Measurements from ENCODE around the gene CCDC80.

The CCDC80 gene, protein sequence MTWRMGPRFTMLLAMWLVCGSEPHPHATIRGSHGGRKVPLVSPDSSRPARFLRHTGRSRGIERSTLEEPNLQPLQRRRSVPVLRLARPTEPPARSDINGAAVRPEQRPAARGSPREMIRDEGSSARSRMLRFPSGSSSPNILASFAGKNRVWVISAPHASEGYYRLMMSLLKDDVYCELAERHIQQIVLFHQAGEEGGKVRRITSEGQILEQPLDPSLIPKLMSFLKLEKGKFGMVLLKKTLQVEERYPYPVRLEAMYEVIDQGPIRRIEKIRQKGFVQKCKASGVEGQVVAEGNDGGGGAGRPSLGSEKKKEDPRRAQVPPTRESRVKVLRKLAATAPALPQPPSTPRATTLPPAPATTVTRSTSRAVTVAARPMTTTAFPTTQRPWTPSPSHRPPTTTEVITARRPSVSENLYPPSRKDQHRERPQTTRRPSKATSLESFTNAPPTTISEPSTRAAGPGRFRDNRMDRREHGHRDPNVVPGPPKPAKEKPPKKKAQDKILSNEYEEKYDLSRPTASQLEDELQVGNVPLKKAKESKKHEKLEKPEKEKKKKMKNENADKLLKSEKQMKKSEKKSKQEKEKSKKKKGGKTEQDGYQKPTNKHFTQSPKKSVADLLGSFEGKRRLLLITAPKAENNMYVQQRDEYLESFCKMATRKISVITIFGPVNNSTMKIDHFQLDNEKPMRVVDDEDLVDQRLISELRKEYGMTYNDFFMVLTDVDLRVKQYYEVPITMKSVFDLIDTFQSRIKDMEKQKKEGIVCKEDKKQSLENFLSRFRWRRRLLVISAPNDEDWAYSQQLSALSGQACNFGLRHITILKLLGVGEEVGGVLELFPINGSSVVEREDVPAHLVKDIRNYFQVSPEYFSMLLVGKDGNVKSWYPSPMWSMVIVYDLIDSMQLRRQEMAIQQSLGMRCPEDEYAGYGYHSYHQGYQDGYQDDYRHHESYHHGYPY

DNA sequence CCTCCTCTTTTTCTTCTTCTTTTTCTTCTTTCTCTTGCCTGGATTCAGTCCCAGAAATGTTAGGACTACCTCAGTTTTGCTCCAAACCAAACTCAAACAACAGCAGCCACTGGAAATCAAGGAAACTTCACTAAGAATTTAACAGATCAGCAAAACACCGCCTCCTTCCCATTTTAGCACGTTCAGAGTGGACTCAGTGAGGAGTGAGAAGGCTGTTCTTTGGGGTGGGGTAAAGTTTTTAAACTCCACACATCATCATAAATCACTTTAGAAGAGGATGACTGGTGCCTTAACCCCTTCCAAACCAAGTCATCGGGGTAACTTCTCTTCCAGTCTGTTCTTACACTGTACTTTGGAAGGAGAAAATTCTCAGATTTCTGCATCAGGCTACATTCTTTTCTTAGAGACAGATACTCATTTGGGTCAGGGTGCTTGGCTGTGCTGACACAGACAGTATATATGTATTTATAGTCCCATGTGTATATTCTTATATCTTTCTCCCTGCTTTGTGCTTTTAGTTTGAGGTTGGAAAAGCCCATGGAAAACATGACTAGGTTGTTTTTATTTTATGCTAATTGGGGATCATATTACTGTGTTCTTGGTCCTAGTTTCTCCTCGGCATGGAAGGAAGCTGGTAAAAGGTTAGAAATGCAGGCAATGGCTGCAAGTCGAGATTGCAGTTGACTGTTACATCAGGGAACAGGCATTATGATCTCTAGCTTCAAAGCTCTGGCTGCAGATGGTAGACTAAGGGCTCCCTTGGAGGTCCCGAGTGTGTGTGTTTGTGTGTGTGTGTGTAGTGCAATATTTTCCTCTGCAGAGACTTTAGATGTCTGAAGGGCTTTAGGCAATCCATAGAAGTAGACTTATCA is at the start of gene CCDC80:
TSS of gene CCDC80 (minus strand) at position 214 of the 872 bp plus-strand sequence. CDS start 1,238 bp downstream, outside the sequence.
- DNase-seq = peak in 1 of 2 experiments; percentile 50

DNA sequence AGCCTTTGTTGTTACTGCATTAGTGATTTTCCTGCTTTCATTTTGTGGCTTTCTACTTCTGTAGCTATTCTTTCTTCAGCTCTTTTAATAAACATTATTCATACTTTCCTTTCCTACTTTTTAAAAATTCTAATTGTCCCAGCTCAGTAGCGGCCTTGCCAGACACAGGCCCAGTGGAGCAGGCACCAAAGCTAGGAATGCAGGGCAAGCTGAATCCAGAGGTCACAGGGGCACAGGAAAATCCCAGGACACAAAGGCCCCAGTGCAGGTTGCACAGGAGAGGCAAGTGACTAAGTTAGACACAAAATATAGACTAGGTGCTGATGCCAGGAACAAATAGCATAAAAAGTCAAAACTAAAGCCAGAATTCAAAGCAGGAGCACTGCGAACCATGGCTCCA is 49.0 kb upstream of the CCDC80 start:
- DNase-seq = no peak

DNA sequence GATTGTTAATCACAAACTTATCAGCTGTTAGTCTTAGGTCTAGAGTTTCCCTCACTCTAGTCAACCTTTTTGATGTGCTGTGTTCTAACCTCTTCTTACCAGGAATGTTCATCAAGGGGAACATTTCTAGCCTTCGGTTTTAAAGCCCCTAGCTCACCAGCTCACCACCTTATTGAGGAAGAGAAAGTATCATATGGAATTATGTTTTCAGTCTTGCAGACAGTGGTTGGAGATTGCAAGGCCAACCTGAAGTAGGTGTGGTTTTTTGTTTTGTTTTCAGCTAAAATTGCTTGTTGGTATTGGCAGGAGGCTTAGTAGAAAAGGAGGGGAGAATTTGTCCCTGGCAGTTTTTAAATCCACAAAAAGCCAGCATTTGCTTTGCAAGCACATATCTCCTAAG is 48.4 kb upstream of the CCDC80 start:
- DNase-seq = no peak

DNA sequence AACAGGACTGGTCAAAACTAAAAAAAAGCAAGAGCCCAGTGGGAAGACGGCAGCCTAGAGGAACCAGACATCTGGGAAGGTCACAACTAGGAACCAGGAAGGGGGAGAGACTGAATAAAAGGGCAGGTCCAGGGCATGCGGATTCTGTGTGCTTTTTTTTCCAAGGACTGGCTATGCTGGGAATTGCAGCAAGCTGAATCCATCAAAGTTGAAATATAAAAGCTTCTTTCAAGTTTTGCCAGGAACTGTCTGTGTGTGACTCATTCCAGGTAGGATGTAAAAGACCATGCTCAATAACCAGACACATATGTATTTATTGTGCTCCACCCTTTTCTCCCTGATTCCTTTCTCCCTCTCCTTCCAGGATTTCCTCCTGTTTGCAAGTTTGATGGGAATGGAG is 47.9 kb upstream of the CCDC80 start:
- no peak for DNase-seq

DNA sequence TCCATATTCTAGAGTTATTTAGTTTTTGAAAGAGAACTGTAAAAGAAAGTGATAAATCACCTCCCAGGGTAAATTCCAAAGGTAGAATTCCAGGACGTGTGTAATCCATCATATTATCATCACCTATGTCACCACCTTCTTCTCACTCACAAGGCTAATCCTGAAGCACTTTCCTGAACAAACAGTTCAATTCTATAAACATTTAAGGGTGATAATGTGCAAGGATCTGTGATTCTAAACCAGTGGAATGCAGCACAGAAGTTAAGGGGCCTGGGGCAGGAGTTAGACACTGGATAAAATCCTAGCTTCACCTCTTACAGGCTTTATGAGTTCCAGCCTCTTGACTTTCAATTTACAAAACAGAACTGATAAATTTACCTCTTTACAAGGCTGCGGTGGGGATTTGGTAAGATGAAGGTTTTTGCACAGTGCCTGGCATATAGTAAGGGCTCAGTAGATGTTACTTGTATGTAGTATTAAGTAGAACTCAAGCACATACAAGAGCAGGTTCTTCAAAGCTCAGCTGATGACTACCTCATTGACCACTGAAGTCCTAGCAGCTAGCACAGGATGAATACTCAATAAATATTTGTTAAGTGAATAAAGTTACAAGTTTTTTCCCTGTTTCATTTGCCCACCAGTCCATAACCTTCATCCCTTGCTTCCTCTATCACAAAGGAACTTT is 47.3 kb upstream of the CCDC80 start:
- DNase-seq = no peak

DNA sequence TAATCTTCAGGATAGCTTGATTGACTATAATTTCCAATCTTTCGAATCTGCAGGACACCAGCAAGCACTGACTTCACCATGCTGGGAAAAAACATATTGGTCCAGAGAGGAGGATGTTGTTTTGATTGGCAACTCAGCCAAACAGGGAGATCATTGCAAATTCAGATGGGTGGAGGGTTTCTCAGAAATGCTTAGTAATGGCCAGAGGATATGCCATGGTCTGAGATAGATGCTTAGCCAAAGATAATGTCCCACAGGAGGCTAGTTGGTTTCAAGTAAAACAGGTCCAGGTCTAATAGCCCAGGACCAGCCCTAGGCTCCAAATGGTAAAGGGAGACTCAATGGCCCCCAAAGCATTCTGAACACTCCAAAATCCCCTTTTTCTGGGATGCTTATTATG is 46.7 kb upstream of the CCDC80 start:
- DNase-seq = no peak

DNA sequence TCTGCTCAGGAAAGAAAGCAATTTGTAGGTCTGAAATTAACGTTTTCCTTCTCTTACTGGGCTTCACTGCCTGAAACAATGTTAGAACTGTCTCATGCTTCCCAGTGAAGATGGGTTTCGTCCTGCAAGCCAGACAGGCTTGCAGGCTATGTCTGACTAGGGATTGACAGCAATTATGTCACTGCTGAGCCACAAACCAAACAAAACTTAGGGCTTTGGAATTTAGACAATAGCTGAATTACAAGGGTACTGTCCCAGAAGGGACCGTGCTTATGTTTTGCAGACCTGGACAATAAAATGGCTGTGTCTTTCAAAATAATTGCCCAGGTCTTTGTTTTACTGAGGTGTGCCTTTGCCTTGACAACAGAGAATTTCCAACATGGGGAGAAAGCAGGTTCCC is 46.3 kb upstream of the CCDC80 start:
- no peak for DNase-seq

DNA sequence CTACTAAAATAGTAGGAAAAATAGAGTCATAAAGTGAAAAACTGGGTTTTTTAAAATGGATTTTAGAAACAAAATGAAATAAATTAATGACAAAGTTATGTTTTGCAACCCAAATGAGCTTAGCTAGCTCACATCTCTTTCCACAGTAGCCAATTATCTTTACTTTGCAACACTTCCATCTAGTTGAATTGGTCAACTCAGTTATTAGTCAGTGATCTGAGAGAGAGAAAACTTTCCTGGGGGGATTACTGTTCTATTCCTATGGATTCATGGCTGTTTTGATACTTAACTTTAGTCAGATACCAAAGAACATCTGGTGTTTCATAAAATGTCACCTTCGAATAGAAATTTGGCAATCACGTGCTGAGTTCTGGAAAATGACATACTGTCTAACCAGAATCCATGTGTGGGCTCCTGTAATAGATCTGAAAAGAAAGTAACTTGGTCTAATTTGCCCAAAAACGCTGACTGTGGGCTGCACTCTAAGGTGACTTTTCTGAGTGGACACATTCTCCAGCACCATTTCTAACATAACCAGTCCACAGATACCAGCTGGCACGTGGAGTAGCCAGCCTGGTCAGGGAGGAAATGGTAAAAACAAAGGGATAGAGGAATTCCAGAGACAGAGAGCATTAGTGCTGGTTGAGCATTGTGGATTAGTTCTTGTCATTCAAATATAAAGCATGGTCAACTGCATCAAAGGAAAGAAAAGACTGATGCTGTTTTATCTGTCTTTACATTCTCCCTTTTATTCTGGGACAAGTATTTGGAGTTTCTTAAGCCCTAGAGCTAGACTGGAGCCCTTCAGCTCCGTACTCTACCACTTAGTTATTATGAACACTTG is 45.2 kb upstream of the CCDC80 start:
- no peak for DNase-seq

DNA sequence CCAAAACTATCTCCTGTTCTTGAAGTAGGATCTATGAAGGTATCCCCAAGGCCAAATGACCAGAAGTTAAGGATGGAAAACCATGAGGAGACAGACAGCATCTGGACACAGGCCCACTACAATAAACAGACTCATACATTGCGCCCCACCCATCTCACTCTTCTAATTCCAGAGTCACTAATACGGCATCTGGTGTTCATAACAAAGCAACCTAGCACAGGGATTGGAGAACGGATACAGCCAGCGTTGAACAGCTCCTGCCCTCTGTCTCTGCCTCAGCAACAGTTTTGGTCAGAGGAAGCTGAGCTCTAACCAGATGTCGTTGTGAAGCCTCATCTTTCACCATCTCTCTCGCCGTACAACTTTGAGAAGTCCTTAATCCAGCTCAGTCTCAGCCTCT is 44.5 kb upstream of the CCDC80 start:
- no peak for DNase-seq

DNA sequence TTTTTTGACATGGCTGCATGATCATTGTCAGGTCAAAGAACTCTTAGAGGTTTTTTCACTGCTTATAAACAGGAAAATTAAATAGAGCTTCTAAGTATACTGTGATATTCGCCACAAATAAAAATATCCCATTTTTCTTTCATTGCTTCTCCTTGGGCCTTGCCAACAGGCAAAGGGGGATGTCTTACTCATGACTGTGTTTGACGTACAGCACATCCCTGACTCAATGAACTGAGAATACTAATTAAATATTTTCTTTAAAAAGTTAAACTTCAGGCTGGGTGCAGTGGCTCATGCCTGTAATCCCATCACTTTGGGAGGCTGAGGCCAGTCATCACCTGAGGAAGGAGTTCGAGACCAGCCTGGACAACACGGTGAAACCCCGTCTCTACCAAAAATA is 41.4 kb upstream of the CCDC80 start:
- DNase-seq = no peak

DNA sequence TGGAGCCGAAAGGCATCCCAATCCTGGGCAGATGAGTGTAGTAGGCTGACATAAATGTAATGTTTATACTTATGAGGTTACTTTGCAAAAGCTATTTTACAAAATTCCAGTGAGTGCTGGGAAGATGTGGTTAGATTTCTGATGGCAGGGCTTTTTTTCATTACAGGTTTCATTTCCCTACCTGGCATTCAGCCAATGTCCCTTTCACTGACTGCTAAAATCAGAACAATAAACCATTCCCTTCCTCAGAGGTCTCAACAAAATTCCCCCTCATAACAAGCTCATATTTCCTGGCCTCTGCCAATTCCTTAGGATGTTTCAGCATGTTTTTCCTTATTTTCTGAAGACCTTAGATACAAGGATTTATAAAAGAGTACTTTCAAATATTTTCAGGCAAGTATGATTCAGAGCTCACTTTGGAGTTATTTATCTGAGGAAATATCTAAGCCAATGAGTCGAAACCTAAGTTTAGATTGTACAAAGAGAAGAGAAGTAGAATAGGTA is 40.9 kb upstream of the CCDC80 start:
- DNase-seq = peak in 1 of 2 experiments; percentile 9

DNA sequence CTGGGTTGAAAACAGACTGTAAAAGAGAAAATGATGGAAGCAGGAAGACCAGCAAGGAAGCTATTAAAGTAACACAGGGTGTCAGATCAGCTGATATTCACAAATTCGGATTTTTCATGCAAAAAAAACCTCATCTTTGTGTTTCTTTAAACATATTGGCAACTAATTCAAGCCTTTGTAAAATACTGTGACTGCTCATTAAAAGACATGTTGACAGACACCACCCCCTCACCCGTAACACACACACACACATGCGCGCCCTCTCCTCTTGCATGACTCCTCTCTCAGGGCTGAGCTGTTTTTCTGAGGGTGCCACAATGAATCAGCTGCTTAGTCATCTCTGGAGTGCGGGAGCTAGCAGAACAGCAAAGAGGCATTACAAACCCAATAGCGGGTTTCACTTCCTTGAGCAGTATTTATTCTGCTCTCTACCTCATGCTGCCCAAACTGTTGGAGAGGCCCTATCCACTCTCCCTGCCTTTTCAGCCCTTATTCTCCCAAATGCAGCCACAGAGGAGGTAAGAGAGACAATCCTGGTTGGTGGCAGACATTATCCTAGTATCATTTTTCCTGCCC is 35.8 kb upstream of the CCDC80 start:
- DNase-seq = no peak

DNA sequence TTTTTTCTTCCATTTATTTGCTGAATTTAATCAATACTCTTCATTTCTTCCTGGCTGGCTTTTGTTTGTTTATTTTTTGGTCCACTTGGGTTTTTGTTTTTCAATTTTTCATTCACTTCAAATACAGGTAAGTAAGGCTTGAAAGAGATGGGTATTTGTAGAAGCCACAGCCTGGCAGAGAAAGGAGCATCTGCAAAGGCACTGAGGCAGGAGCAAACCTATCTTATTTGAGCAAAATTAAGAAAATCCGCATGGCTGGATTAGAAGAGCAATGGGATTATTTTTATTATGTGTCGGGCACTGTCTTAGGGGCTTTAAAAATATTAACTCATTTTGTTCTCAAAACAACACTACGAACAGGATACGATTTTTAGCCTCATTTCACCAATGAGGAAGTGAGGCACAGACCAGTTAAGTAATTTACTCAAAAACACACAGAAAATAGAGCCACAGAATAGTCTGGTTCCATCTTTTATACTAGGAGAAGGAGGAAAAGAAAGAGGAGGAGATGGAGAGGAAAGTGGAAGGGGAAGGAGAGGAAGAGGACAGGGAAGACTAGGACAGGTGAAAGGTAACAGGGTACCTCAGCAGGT is 35.1 kb upstream of the CCDC80 start:
- DNase-seq = no peak

DNA sequence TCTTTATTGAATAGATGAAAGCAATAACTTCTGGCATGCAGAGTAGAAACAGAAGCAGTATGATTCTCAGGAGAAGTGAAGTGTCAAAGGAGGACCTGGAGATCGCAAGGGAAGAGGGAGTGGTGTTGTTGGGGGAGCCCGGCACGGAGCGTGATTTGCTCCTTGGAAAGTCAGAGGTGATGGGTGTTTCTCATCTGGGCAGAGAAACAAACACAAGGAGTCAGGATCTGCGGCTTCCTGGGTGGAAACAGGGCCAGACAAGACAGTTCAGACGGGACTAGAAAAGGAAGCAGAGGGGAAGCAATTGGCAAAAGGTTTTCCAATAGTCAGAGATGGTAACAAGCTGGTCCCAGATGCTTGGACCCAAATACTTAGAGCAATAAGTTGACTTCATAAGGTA is 34.4 kb upstream of the CCDC80 start:
- no peak for DNase-seq

DNA sequence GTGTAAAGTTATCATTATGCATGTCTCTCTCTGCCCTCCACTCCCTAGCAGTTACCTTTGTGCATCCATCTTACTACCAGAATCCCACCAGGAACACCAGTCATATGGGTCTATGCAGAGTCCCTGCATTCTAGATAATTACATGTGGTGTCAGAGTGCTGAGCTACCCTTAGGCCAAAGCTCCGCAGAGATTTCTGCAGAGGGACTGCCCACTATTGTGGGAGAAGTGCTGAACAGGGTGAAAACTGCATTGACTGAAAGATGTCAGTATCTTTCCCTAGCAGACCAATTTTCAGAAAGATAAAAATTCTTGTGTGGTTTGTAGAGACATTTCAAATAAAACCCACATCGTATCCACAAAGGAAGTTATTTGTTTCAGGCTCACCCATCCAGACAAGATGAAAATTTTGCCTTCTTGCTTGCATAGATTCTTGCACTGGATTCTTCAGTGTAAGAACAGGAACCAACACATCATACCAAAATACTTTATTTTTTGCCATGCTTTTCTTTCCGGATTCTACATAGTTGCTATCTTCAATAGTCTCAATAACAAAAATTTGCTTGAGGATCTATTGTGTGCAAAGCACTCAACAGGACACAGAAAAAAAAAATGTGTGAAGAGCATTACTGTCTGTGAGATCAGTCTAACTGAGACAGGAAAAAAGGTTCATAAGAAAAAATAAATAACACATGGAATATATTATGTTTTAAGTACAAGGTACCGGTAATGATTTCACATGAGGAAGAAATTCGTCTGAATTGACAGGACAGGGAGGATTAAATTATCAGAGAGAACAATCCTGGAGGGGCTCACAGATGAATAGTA is 32.0 kb upstream of the CCDC80 start:
- DNase-seq = no peak

DNA sequence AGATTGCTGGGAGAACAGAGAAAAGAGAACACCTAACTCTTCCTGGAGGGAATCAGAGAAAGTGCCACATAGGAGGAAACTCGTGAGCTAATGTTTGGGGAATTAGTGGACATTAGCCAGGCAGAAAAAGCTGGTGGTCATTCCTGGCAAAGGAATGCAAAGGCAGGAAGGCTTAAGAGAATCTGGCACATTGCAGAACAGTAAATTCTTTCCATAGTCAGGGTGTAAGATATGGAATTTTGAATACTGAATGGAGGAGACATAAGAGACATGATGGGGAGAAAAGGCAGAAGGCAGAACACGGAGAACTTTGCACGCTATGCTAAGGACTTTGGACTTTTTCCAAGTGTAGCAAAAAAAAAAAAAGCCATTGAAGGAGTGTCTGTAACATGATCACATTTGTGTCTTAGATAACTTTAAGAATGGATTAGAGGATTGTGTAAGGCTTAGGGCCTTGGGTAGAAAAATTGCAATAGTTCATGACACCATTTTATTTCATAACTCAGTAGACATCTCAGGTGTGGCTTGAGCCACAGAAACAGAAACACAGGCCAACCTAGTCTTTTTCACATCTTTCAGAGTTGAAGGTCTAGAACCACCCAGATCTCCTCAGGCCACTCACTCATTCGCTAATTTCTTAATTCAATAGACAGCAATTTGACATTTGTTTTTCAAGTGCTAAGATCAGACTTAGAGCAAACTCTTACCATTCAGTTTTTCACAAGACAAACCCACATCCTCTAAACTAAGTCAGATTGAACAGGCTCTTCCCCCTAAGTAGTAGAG is 31.2 kb upstream of the CCDC80 start:
- DNase-seq = no peak

DNA sequence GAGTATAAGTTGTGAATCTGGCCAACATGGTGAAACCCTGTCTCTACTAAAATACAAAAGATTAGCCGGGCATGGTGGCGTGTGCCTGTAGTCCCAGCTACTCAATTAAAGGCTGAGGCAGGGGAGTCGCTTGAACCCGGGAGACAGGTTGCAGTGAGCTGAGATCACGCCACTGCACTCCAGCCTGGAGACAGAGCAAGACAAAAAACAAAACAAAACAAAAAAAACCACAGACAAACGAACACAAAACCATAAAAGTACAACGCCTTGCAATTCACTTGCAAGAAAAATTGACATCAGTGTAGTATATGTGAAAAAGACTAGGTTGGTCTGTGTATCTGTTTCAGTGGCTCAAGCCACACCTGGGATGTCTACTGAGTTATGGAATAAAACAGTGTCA is 29.9 kb upstream of the CCDC80 start:
- no peak for DNase-seq

DNA sequence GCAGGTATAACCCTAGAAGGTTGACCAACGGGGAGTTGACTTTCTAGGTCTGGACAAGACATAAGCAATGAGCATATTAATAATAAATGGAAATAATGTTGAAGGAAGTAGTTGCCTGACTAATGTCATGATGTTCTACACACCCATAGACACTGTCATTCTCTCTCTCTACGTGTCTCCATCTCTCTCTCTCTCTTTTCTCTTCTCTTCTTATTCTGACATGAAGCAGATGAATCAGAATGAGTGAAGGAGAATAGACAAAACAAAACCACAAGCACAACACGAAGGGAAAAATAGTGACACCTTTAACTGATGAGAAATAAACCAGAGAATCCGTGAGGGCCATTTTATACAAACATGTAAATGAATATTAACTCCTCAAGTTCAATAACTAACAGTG is 26.7 kb upstream of the CCDC80 start:
- DNase-seq = no peak

DNA sequence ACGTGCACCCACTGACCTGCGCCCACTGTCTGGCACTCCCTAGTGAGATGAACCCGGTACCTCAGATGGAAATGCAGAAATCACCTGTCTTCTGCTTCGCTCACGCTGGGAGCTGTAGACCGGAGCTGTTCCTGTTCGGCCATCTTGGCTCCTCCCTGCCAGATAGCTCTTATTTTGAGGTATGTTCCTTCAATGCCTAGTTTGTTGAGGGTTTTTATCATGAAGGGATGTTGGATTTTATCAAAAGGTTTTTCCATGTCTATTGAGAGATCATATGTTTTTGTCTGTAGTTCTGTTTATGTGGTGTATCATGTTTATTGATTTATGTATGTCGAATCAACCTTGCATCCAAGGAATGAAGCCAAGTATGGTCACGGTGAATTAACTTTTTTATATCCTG is 24.1 kb upstream of the CCDC80 start:
- peak in 1 of 2 experiments; percentile 5 for DNase-seq

Data from NCI-H446 (cell line).